DMS153 treated with DMSO at 0.1 percent for 48 hours (cell line): Measurements from ENCODE around the gene GNB5.
"Not testable (repeated sequence)": the region's sequence is repeated elsewhere in the genome, so short reads cannot be mapped to it uniquely, and the experiment has no call there.

Experiments used
- DNase-seq: peaks from one replicate; lab custom pipeline; 2025; ENCODE audit not compliant: unreplicated experiment; lab: John Stamatoyannopoulos, UW

GNB5 gene

GRCh38 chr15:52170199-52170598, 21.0 kb downstream of the GNB5 start:
- not testable (repeated sequence) for DNase-seq

GRCh38 chr15:52165494-52166131, 25.6 kb downstream of the GNB5 start:
- DNase-seq: not testable (repeated sequence)

GRCh38 chr15:52164631-52165265, 26.4 kb downstream of the GNB5 start:
- no peak for DNase-seq

- no peak for DNase-seq
These were observed 27.6 kb downstream of the GNB5 start for GRCh38 chr15:52163321-52164190.

- no peak for DNase-seq
These were observed 28.3 kb downstream of the GNB5 start for GRCh38 chr15:52162876-52163275.

- no peak for DNase-seq
These were observed 28.9 kb downstream of the GNB5 start for GRCh38 chr15:52162260-52162659.

GRCh38 chr15:52161406-52161966, 29.7 kb downstream of the GNB5 start:
- no peak for DNase-seq

- no peak for DNase-seq
These were observed 31.5 kb downstream of the GNB5 start for GRCh38 chr15:52159645-52160044.

- DNase-seq: no peak
These were observed 33.0 kb downstream of the GNB5 start for GRCh38 chr15:52158084-52158765.

- DNase-seq: no peak
These were observed 35.3 kb downstream of the GNB5 start for GRCh38 chr15:52155878-52156277.

GRCh38 chr15:52154896-52155865, 36.0 kb downstream of the GNB5 start:
- no peak for DNase-seq

GRCh38 chr15:52153900-52154895, 37.0 kb downstream of the GNB5 start:
- DNase-seq: no peak

- DNase-seq: no peak
These were observed 39.8 kb downstream of the GNB5 start for GRCh38 chr15:52151353-52151752.

- DNase-seq: no peak
These were observed 40.3 kb downstream of the GNB5 start for GRCh38 chr15:52150871-52151270.

- no peak for DNase-seq
These were observed 41.0 kb downstream of the GNB5 start for GRCh38 chr15:52150043-52150825.

GRCh38 chr15:52148403-52148802, 42.8 kb downstream of the GNB5 start:
- DNase-seq: no peak

- DNase-seq: no peak
These were observed 44.4 kb downstream of the GNB5 start for GRCh38 chr15:52146776-52147175.

GRCh38 chr15:52146261-52146660, 44.9 kb downstream of the GNB5 start:
- no peak for DNase-seq
